Kidney (tissue), 14 donors: ENCODE results near the gene SLC39A11. TPM values are rescaled to one million over a fixed set of nuclear protein-coding genes. Genes with fewer than 3 reads are reported as not detected.
A peak's percentile ranks its signal among the peaks of the same experiment; 100 is the strongest.

Source experiments
- DNase-seq, 5 donors: peaks; one replicate each; pipeline ENCODE4 v3.0.0-alpha.2; 2013 to 2020
- FAIRE-seq: peaks from 2 replicates; lab custom pipeline; 2012; peaks lifted over from hg19 to GRCh38; lab: Jason Lieb, UNC
- H3K27ac ChIP-seq, 2 donors: one replicate each; pipeline ENCODE4 v1.7.0; 2013; ENCODE audit warnings: low read depth in 2 of 2, low read length in 2 of 2, inconsistent platforms in 1 of 2
- H3K27me3 ChIP-seq: one replicate; pipeline ENCODE4 v1.7.1; 2013; ENCODE audit warnings: low read length, inconsistent platforms; ENCODE audit not compliant: control insufficient read depth, insufficient read depth
- H3K36me3 ChIP-seq, 3 donors: one replicate each; pipeline versions ENCODE4 v1.7.0 to v1.7.1; 2013; ENCODE audit warnings: low read length in 3 of 3, control low read depth in 1 of 3, inconsistent platforms in 1 of 3; ENCODE audit not compliant: insufficient read depth in 3 of 3, control insufficient read depth in 2 of 3
- H3K4me1 ChIP-seq, 3 donors: one replicate each; pipeline versions ENCODE4 v1.7.0 to v1.7.1; 2013; ENCODE audit warnings: low read length in 3 of 3, inconsistent platforms in 1 of 3, low read depth in 1 of 3; ENCODE audit not compliant: control insufficient read depth in 2 of 3, insufficient read depth in 2 of 3
- H3K4me3 ChIP-seq, 3 donors: one replicate each; pipeline versions ENCODE4 v1.7.0 to v1.8.1; 2013; ENCODE audit warnings: low read length in 3 of 3, control low read depth in 1 of 3, inconsistent platforms in 1 of 3
- H3K9ac ChIP-seq, 3 donors: one replicate each; pipeline versions ENCODE4 v1.7.0 to v1.7.1; 2013; ENCODE audit warnings: low read length in 3 of 3, control low read depth in 1 of 3, inconsistent platforms in 1 of 3
- H3K9me3 ChIP-seq, 3 donors: one replicate each; pipeline versions ENCODE4 v1.7.0 to v1.7.1; 2013; ENCODE audit warnings: low read length in 3 of 3, control low read depth in 1 of 3, inconsistent platforms in 1 of 3; ENCODE audit not compliant: control insufficient read depth in 2 of 3, insufficient read depth in 1 of 3
- CTCF ChIP-seq: IDR thresholded peaks from 3 replicates; pipeline ENCODE4 v1.5.1; 2012; ENCODE audit warnings: mild to moderate bottlenecking, moderate library complexity, borderline replicate concordance; ENCODE audit not compliant: insufficient read depth; ENCODE audit errors: extremely low read depth
- intact Hi-C: fragments of 100-400 bp; cut with DNase I; formaldehyde crosslinking; loops from one replicate; pipeline ENCODE4 v1.11.1; 2022
- polyA plus RNA-seq: library from polyadenylated mRNA; stranded (reverse); fragments of 350-450 nt; fragmentation: Illumina TruSeq; extraction: RNeasy Lipid Tissue Mini Kit (QIAGEN cat#74804); gene quantifications from one replicate; pipeline ENCODE4 v1.2.3, GENCODE V29; 2014; ENCODE audit warnings: low read depth, low replicate concordance; ENCODE audit not compliant: insufficient read depth
- total RNA-seq: library from RNA; stranded (reverse); fragmentation: NEBNext Ultra II Directional; extraction: Animal tissue kit (Norgen Biotek cat#: 25700); gene quantifications from one replicate; pipeline ENCODE4 v1.2.1, GENCODE V29; 2021
- donor health status: control.
- donor health status: control.
- donor health status: control.
- donor health status: control.
- donor health status: control.
- donor health status: DM: yes; HTN: yes; CAD: no.
- donor health status: Normal renal cell carcinoma (clear cell type).

SLC39A11 gene
- total and polyA plus RNA-seq, 2 donors from 2014 or later = 19.7 to 37.2 TPM

- Histone ChIP-seq H3K9ac (no peak overlapping the region), H3K4me3 (no peak overlapping the region), H3K27me3 (no peaks in the 10 kb centered on the region), H3K36me3 (no peaks in the 10 kb centered on the region), H3K4me1 (peaks cover 0 to 3% (median 2%) of the 10 kb centered on the region in 3 donors), H3K9me3 (peaks cover 0 to 3% (median 0%) of the 10 kb centered on the region in 3 donors), H3K27ac (no peak overlapping the region)
- no peak for TF ChIP-seq CTCF
- intact Hi-C loops = no loop called here
- no peak for FAIRE-seq
- DNase-seq = no peak
Measured at GRCh38 chr17:72613396-72613795, 479.1 kb downstream of the SLC39A11 start.

- FAIRE-seq (no peak), DNase-seq (peak in 1 of 5 donors; percentile 32)
- Histone ChIP-seq H3K9ac (no peak overlapping the region), H3K27me3 (no peaks in the 10 kb centered on the region), H3K4me3 (no peak overlapping the region), H3K36me3 (no peaks in the 10 kb centered on the region), H3K4me1 (peaks cover 0 to 2% (median 0%) of the 10 kb centered on the region in 3 donors), H3K27ac (no peak overlapping the region), H3K9me3 (peaks cover 0 to 12% (median 0%) of the 10 kb centered on the region in 3 donors)
- intact Hi-C loops = no loop called here
- no peak for TF ChIP-seq CTCF
Measured at GRCh38 chr17:72611172-72611571, 481.3 kb downstream of the SLC39A11 start.

GRCh38 chr17:72609501-72609900, 483.0 kb downstream of the SLC39A11 start:
- Histone ChIP-seq H3K9me3 (peaks cover 0 to 12% (median 0%) of the 10 kb centered on the region in 3 donors), H3K27ac (no peak overlapping the region), H3K4me1 (peaks cover 0 to 2% (median 0%) of the 10 kb centered on the region in 3 donors), H3K27me3 (no peaks in the 10 kb centered on the region), H3K4me3 (no peak overlapping the region), H3K36me3 (no peaks in the 10 kb centered on the region), H3K9ac (no peak overlapping the region)
- intact Hi-C loops = no loop called here
- FAIRE-seq (no peak), DNase-seq (no peak)
- TF ChIP-seq CTCF = no peak

- Histone ChIP-seq H3K36me3 (no peaks in the 10 kb centered on the region), H3K27ac (no peak overlapping the region), H3K27me3 (no peaks in the 10 kb centered on the region), H3K4me1 (no peaks in the 10 kb centered on the region), H3K4me3 (no peak overlapping the region), H3K9ac (no peak overlapping the region), H3K9me3 (peaks cover 0 to 12% (median 0%) of the 10 kb centered on the region in 3 donors)
- intact Hi-C loops = no loop called here
- no peak for FAIRE-seq
- no peak for DNase-seq
- TF ChIP-seq CTCF = no peak
Measured at GRCh38 chr17:72608436-72608835, 484.1 kb downstream of the SLC39A11 start.
